Endothelial cell of umbilical vein (primary cell): ENCODE data around the gene HCST. TPM values are rescaled to one million over a fixed set of nuclear protein-coding genes. Genes with fewer than 3 reads are reported as not detected.

Experiments
- BruUV-seq: library from RNA; stranded (reverse); fragments of 400-500 nt; replicated peaks from 2 replicates; lab custom pipeline; 2021; lab: Mats Ljungman, UMichigan
- CTCF ChIA-PET: fragments of 300-600, 350-600 bp; sonication (Branson Sonifier 250); formaldehyde crosslinking; loops from one replicate; lab custom pipeline; 2021; ENCODE audit warnings: antibody characterized with exemption, inconsistent platforms; lab: Charles Lee
- POLR2A ChIA-PET: fragments of 300-600, 350-600 bp; sonication (Branson Sonifier 250); formaldehyde crosslinking; loops from one replicate; lab custom pipeline; 2021; ENCODE audit warnings: antibody characterized with exemption, inconsistent platforms; lab: Charles Lee
- DNase-seq: peaks from one replicate; pipeline ENCODE4 v3.0.0-alpha.2; 2011; ENCODE audit warnings: low read depth, low spot score
- FAIRE-seq: peaks from 2 replicates; lab custom pipeline; 2011; peaks lifted over from hg19 to GRCh38; lab: Jason Lieb, UNC
- H2AFZ ChIP-seq: 2 replicates; pipeline ENCODE4 v1.6.0; 2012; ENCODE audit warnings: low read depth, low read length, control low read depth, inconsistent platforms
- H3K27ac ChIP-seq: 2 replicates; pipeline ENCODE4 v1.5.1; 2011; ENCODE audit warnings: low read depth, mild to moderate bottlenecking, control low read depth, low read length, moderate library complexity; ENCODE audit not compliant: insufficient read depth
- H3K27me3 ChIP-seq, 2 experiments: 2 replicates each; pipeline versions ENCODE4 v1.6.0 to v1.6.1; 2011; ENCODE audit warnings: low read length in 2 of 2, mixed read lengths in 1 of 2; ENCODE audit not compliant: control insufficient read depth in 2 of 2, insufficient read depth in 2 of 2
- H3K36me3 ChIP-seq, 2 experiments: 2 replicates in 1 of 2; 3 replicates in 1 of 2; pipeline ENCODE4 v1.5.1; 2011; ENCODE audit warnings: low read length in 2 of 2, mild to moderate bottlenecking in 1 of 2, moderate library complexity in 1 of 2; ENCODE audit not compliant: control insufficient read depth in 2 of 2, insufficient read depth in 2 of 2; ENCODE audit errors: extremely low read depth in 1 of 2
- H3K4me1 ChIP-seq: 3 replicates; pipeline ENCODE4 v1.5.1; 2011; ENCODE audit warnings: mild to moderate bottlenecking, low read length; ENCODE audit not compliant: control insufficient read depth, insufficient read depth; ENCODE audit errors: extremely low read depth
- H3K4me2 ChIP-seq: 2 replicates; pipeline ENCODE4 v1.6.1; 2011; ENCODE audit warnings: low read length, control low read depth, mixed read lengths; ENCODE audit not compliant: insufficient read depth
- H3K4me3 ChIP-seq, 3 experiments: fragments of 200-600 bp in 1 of 3; sonication (generic), shearing (Covaris generic) in 1 of 3; replicated peaks in 1 of 3; 2 replicates each; pipeline ENCODE4 v1.5.1; 2011 to 2016; ENCODE audit warnings: control low read depth in 3 of 3, low read length in 3 of 3, mild to moderate bottlenecking in 2 of 3, inconsistent platforms in 1 of 3, low read depth in 1 of 3, moderate library complexity in 1 of 3; ENCODE audit not compliant: insufficient read depth in 1 of 3
- H3K79me2 ChIP-seq: 2 replicates; pipeline ENCODE4 v1.6.0; 2012; ENCODE audit warnings: low read length, inconsistent platforms; ENCODE audit not compliant: control insufficient read depth, insufficient read depth
- H3K9ac ChIP-seq: replicated peaks from 2 replicates; pipeline ENCODE3; 2011; ENCODE audit warnings: low read length, control low read depth; ENCODE audit not compliant: insufficient read depth; ENCODE audit errors: extremely low read depth
- H3K9me1 ChIP-seq: replicated peaks from 3 replicates; pipeline ENCODE4 v1.6.0; 2011; ENCODE audit warnings: mild to moderate bottlenecking, low read length; ENCODE audit not compliant: control insufficient read depth, insufficient read depth; ENCODE audit errors: extremely low read depth
- H3K9me3 ChIP-seq: replicated peaks from 2 replicates; pipeline ENCODE4 v1.5.1; 2012; ENCODE audit warnings: low read length, inconsistent platforms; ENCODE audit not compliant: control insufficient read depth, insufficient read depth
- H4K20me1 ChIP-seq: replicated peaks from 2 replicates; pipeline ENCODE3; 2011; ENCODE audit warnings: mild to moderate bottlenecking, low read length; ENCODE audit not compliant: control insufficient read depth, insufficient read depth; ENCODE audit errors: extremely low read depth
- CTCF ChIP-seq, 2 donors: IDR thresholded peaks; 1 replicate in 1 of 2; 2 replicates in 1 of 2; pipeline ENCODE4 v1.5.1; 2011; ENCODE audit warnings: low read length in 2 of 2, mild to moderate bottlenecking in 2 of 2, moderate library complexity in 2 of 2, control low read depth in 1 of 2, inconsistent platforms in 1 of 2, low read depth in 1 of 2; ENCODE audit not compliant: insufficient read depth in 1 of 2; ENCODE audit errors: extremely low read depth in 1 of 2
- FOS ChIP-seq: IDR thresholded peaks from 2 replicates; pipeline ENCODE4 v1.6.1; 2011; ENCODE audit warnings: mild to moderate bottlenecking, low read length, moderate library complexity, borderline replicate concordance; ENCODE audit not compliant: insufficient read depth
- GATA2 ChIP-seq: IDR thresholded peaks from 2 replicates; pipeline ENCODE4 v1.7.0; 2011; ENCODE audit warnings: low read depth, mild to moderate bottlenecking, moderate library complexity, mixed read lengths, low read length; ENCODE audit not compliant: insufficient read length, insufficient read depth
- JUN ChIP-seq: IDR thresholded peaks from 2 replicates; pipeline ENCODE4 v1.6.1; 2011; ENCODE audit warnings: borderline replicate concordance, low read depth; ENCODE audit not compliant: insufficient read length, insufficient read depth
- POLR2A ChIP-seq: IDR thresholded peaks from 2 replicates; pipeline ENCODE4 v1.6.1; 2012; ENCODE audit warnings: low read depth, mild to moderate bottlenecking, control low read depth, low read length
- POLR2AphosphoS5 ChIP-seq: IDR thresholded peaks from 2 replicates; pipeline ENCODE4 v1.6.1; 2012; ENCODE audit warnings: low read depth, mild to moderate bottlenecking, control low read depth, low read length, moderate library complexity; ENCODE audit not compliant: insufficient read depth
- dilution Hi-C: fragments of 300-500 bp; cut with MboI; formaldehyde crosslinking; loops from one replicate; pipeline ENCODE4 v1.15.0; 2019; ENCODE audit warnings: low sequenced_read_pairs; ENCODE audit not compliant: extremely low pct_ligation_motif_present
- intact Hi-C: fragments of 100-400 bp; cut with micrococcal nuclease; formaldehyde crosslinking; loops from one replicate; pipeline ENCODE4 v1.10.0; 2022
- polyA plus RNA-seq, 4 experiments: library from polyadenylated mRNA; depleted of rRNA in 3 of 4; stranded (reverse) in 3 of 4; unstranded in 1 of 4; fragments of >200 nt; gene quantifications; 2 replicates each; pipeline versions ENCODE4 v1.2.1 to v1.2.3, GENCODE V29; 2011 to 2012; ENCODE audit warnings: missing spikeins in 1 of 4
- total RNA-seq: library from RNA; stranded (reverse); gene quantifications from 2 replicates; pipeline ENCODE4 v1.2.3, GENCODE V29; 2021

The HCST gene
- total and polyA plus RNA-seq, 2 donors (not counting 3 experiments of a cell fraction or from before 2014, with no cell fraction given): not detected

DNA sequence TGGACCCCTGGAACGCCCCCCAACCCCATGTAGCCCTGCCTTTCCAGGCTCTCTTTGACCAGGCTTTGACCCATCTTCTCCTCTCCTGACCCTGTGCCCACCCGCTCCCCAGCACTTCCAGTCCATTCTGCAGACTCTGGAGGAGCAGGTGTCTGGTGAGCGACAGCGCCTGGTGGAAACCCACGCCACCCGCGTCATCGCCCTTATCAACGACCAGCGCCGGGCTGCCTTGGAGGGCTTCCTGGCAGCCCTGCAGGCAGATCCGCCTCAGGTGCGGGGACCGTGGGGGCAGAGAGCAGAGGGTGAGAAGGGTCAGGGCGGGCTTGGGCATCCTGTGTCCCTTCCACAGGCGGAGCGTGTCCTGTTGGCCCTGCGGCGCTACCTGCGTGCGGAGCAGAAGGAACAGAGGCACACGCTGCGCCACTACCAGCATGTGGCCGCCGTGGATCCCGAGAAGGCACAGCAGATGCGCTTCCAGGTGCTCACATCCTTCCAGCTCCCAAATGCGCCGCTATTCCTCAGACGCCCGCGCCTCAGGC lies 27.9 kb upstream of the HCST start:
- dilution Hi-C loops (no loop called here), intact Hi-C loops (no loop called here)
- ChIA-PET POLR2A (interaction anchor here (0.7 kb wide), 1 partner anchor 9 kb away, joined by 4 read pairs; no protein-coding TSS in a partner anchor), CTCF (no interaction called here)
- TF ChIP-seq FOS (no peak), GATA2 (no peak), POLR2AphosphoS5 (no peak)
- no peaks in the 10 kb centered on the region for H3K9me1 ChIP-seq
- no peaks in the 10 kb centered on the region for H4K20me1 ChIP-seq
- no peaks in the 10 kb centered on the region for H3K4me1 ChIP-seq
- no peaks in the 10 kb centered on the region for H3K79me2 ChIP-seq
- DNase-seq (no peak), FAIRE-seq (no peak)
- H3K27ac ChIP-seq: no peak overlapping the region
- H3K4me3 ChIP-seq: no peak overlapping the region
- no peak overlapping the region for H3K9ac ChIP-seq
- no peak overlapping the region for H3K4me2 ChIP-seq
- no peaks in the 10 kb centered on the region for H3K9me3 ChIP-seq
- no peaks in the 10 kb centered on the region for H3K36me3 ChIP-seq
- BruUV-seq: no TSS peak
- H3K27me3 ChIP-seq: no peaks in the 10 kb centered on the region
- no peak overlapping the region for H2AFZ ChIP-seq

GRCh38 chr19:35879068-35879467 lies 23.3 kb upstream of the HCST start:
- Histone ChIP-seq H2AFZ (no peak overlapping the region), H3K4me1 (no peaks in the 10 kb centered on the region), H4K20me1 (no peaks in the 10 kb centered on the region), H3K36me3 (no peaks in the 10 kb centered on the region), H3K9ac (no peak overlapping the region), H3K4me2 (no peak overlapping the region), H3K9me1 (no peaks in the 10 kb centered on the region), H3K4me3 (no peak overlapping the region), H3K79me2 (no peaks in the 10 kb centered on the region), H3K27ac (no peak overlapping the region), H3K27me3 (no peaks in the 10 kb centered on the region), H3K9me3 (no peaks in the 10 kb centered on the region)
- ChIA-PET CTCF (interaction anchor here (1.2 kb wide), 2 partner anchors 10 to 52 kb away, joined by 4 to 10 read pairs; no protein-coding TSS in a partner anchor), POLR2A (no interaction called here)
- FAIRE-seq (no peak), DNase-seq (no peak)
- dilution Hi-C loops: no loop called here
- intact Hi-C loops: no loop called here
- BruUV-seq: no TSS peak
- no peak for TF ChIP-seq CTCF (IDR thresholded peaks at IDR 0.05; ENCODE audit: extremely low read depth in 1 of 2, insufficient read depth in 1 of 2, low read depth in 1 of 2, low read length in 2 of 2)
- no peak for TF ChIP-seq FOS
- TF ChIP-seq JUN: no peak
- TF ChIP-seq POLR2AphosphoS5: no peak
- no peak for TF ChIP-seq POLR2A
